HUES6 (cell line): ENCODE measurements around the gene SLC35E1.
"Not testable (repeated sequence)": the region's sequence is repeated elsewhere in the genome, so short reads cannot be mapped to it uniquely, and the experiment has no call there.

ENCODE experiments used
- H3K27ac ChIP-seq: 2 replicates; pipeline ENCODE4 v1.7.0; 2013; ENCODE audit warnings: low read depth, mild to moderate bottlenecking, low read length, inconsistent platforms
- H3K27me3 ChIP-seq: 2 replicates; pipeline ENCODE4 v1.6.1; 2013; ENCODE audit warnings: low read length; ENCODE audit not compliant: control insufficient read depth, insufficient read depth
- H3K36me3 ChIP-seq: 2 replicates; pipeline ENCODE4 v1.6.1; 2013; ENCODE audit warnings: low read length; ENCODE audit not compliant: control insufficient read depth, insufficient read depth
- H3K4me1 ChIP-seq: 2 replicates; pipeline ENCODE4 v1.6.1; 2013; ENCODE audit warnings: low read length; ENCODE audit not compliant: control insufficient read depth, insufficient read depth
- H3K4me3 ChIP-seq: 2 replicates; pipeline ENCODE4 v1.5.1; 2013; ENCODE audit warnings: low read depth, low read length
- H3K9ac ChIP-seq: one replicate; pipeline ENCODE4 v1.6.1; 2013; ENCODE audit warnings: mild to moderate bottlenecking, low read length
- H3K9me3 ChIP-seq: 2 replicates; pipeline ENCODE4 v1.6.1; 2013; ENCODE audit warnings: low read depth, low read length; ENCODE audit not compliant: control insufficient read depth, insufficient read depth

SLC35E1 gene

GRCh38 chr19:16518483-16519229, 53.6 kb downstream of the SLC35E1 start:
- H3K27ac ChIP-seq, result no peak overlapping the region
- H3K9me3 ChIP-seq, result no peaks in the 10 kb centered on the region
- no peak overlapping the region for H3K9ac ChIP-seq
- H3K4me1 ChIP-seq, result no peaks in the 10 kb centered on the region
- no peaks in the 10 kb centered on the region for H3K27me3 ChIP-seq
- peaks cover 70% of the 10 kb centered on the region for H3K36me3 ChIP-seq
- H3K4me3 ChIP-seq, result no peak overlapping the region

GRCh38 chr19:16518061-16518460, 54.2 kb downstream of the SLC35E1 start:
- no peak overlapping the region for H3K27ac ChIP-seq
- H3K9ac ChIP-seq, result no peak overlapping the region
- no peaks in the 10 kb centered on the region for H3K9me3 ChIP-seq
- H3K4me3 ChIP-seq, result no peak overlapping the region
- no peaks in the 10 kb centered on the region for H3K27me3 ChIP-seq
- no peaks in the 10 kb centered on the region for H3K4me1 ChIP-seq
- peaks cover 65% of the 10 kb centered on the region for H3K36me3 ChIP-seq

GRCh38 chr19:16516923-16517610, 55.1 kb downstream of the SLC35E1 start:
- H3K27ac ChIP-seq, result no peak overlapping the region
- H3K4me1 ChIP-seq, result no peaks in the 10 kb centered on the region
- peaks cover 63% of the 10 kb centered on the region for H3K36me3 ChIP-seq
- H3K4me3 ChIP-seq, result no peak overlapping the region
- no peaks in the 10 kb centered on the region for H3K27me3 ChIP-seq
- H3K9me3 ChIP-seq, result no peaks in the 10 kb centered on the region
- no peak overlapping the region for H3K9ac ChIP-seq

- Histone ChIP-seq H3K27me3 (no peaks in the 10 kb centered on the region), H3K27ac (no peak overlapping the region), H3K36me3 (peaks cover 58% of the 10 kb centered on the region), H3K4me1 (no peaks in the 10 kb centered on the region), H3K9me3 (no peaks in the 10 kb centered on the region), H3K4me3 (no peak overlapping the region), H3K9ac (no peak overlapping the region)
These were observed 55.8 kb downstream of the SLC35E1 start for GRCh38 chr19:16516381-16516780.

GRCh38 chr19:16514383-16515019, 57.7 kb downstream of the SLC35E1 start:
- H3K9me3 ChIP-seq, result no peaks in the 10 kb centered on the region
- no peaks in the 10 kb centered on the region for H3K27me3 ChIP-seq
- H3K36me3 ChIP-seq, result peaks cover 52% of the 10 kb centered on the region
- H3K27ac ChIP-seq, result no peak overlapping the region
- H3K4me3 ChIP-seq, result no peak overlapping the region
- H3K4me1 ChIP-seq, result no peaks in the 10 kb centered on the region
- H3K9ac ChIP-seq, result no peak overlapping the region

- not testable (repeated sequence) for H3K9ac ChIP-seq, H3K27me3 ChIP-seq, H3K4me3 ChIP-seq, H3K9me3 ChIP-seq, H3K4me1 ChIP-seq, H3K27ac ChIP-seq
- H3K36me3 ChIP-seq, result peaks cover 38% of the 10 kb centered on the region
These were observed 59.6 kb downstream of the SLC35E1 start for GRCh38 chr19:16512611-16513010.

GRCh38 chr19:16509141-16510061, 62.8 kb downstream of the SLC35E1 start:
- Histone ChIP-seq H3K27me3 (no peaks in the 10 kb centered on the region), H3K27ac (no peak overlapping the region), H3K4me3 (no peak overlapping the region), H3K4me1 (no peaks in the 10 kb centered on the region), H3K9ac (no peak overlapping the region), H3K9me3 (no peaks in the 10 kb centered on the region), H3K36me3 (peaks cover 32% of the 10 kb centered on the region)

GRCh38 chr19:16508546-16508945, 63.7 kb downstream of the SLC35E1 start:
- H3K9me3 ChIP-seq, result no peaks in the 10 kb centered on the region
- no peaks in the 10 kb centered on the region for H3K27me3 ChIP-seq
- peaks cover 38% of the 10 kb centered on the region for H3K36me3 ChIP-seq
- H3K4me3 ChIP-seq, result no peak overlapping the region
- no peak overlapping the region for H3K27ac ChIP-seq
- H3K9ac ChIP-seq, result no peak overlapping the region
- H3K4me1 ChIP-seq, result no peaks in the 10 kb centered on the region

GRCh38 chr19:16506961-16507360, 65.3 kb downstream of the SLC35E1 start:
- H3K9me3 ChIP-seq, result no peaks in the 10 kb centered on the region
- H3K36me3 ChIP-seq, result peaks cover 31% of the 10 kb centered on the region
- no peak overlapping the region for H3K9ac ChIP-seq
- no peak overlapping the region for H3K4me3 ChIP-seq
- H3K4me1 ChIP-seq, result no peaks in the 10 kb centered on the region
- H3K27me3 ChIP-seq, result no peaks in the 10 kb centered on the region
- H3K27ac ChIP-seq, result no peak overlapping the region

- not testable (repeated sequence) for H3K27me3 ChIP-seq, H3K9ac ChIP-seq, H3K4me1 ChIP-seq, H3K9me3 ChIP-seq, H3K4me3 ChIP-seq, H3K27ac ChIP-seq
- H3K36me3 ChIP-seq, result peaks cover 31% of the 10 kb centered on the region
These were observed 66.1 kb downstream of the SLC35E1 start for GRCh38 chr19:16506161-16506560.
